GM18870 (cell line): ENCODE data around the gene TRPM5.

Experiments
- ATAC-seq: cut with Tn5 transposase; IDR thresholded peaks from one replicate; pipeline ENCODE4 v1.9.1; 2021; ENCODE audit warnings: moderate library complexity; ENCODE audit not compliant: unreplicated experiment

Gene TRPM5

GRCh38 chr11:2437516-2437915, 6.8 kb downstream of the TRPM5 start:
- ATAC-seq = no peak

DNA sequence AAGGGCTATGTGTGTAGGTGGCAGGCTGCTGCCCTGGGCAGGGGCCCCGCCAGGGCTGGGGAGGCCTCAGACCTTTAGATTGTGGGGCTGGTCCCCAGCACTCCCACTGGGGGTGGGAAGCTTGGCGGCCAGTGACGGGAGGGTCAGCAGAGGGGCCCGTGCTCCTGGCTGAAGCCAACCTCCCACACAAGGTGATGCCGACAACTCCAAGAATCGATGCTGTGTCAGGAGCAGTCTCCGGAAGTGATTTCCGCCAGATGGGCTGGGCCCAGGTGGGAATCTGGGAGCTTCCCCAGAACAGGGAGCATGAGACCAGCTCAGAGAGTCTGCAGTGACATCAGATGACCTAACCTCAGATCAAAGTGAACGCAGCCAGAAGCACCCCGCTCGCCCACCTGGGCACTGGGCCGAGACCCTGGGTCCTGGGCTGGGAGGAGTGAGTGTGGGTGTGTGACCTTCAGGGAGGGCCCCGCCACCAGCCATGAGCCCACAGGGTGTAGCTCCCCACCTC, 7.7 kb downstream of the TRPM5 start:
- no peak for ATAC-seq

GRCh38 chr11:2436013-2436520, 8.2 kb downstream of the TRPM5 start:
- no peak for ATAC-seq

DNA sequence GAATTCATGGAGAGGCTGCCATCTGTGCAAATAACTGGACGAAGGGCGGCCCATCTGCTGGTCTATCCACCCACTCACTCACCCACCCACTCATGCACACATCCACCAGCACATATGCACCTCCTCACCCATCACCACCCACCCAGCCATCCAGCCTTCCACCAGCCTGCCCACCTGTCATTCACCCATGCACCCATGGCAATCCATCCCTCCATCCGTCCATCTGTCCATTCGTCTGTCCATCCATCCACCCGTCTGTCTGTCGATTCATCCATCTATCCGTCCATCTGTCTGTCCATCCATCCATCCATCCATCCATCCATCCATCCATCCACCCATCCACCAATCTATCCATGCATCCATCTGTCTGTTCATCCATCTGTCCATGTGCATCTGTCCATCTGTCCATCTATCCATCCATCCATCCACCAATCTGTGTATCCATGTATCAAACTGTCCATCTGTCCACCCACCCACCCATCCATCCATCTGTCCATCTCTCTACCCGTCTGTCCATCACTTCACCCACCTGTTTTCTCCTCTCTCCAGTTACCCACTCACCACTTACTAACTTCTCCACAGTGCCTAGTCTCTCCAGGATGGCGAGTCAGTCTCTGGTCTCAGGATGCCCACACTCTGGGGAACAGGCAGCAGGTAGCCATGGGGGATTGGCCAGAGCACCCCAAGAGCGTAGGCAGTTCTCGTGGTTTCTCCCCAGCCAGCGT, 8.9 kb downstream of the TRPM5 start:
- ATAC-seq = no peak

- no peak for ATAC-seq
These were observed 9.6 kb downstream of the TRPM5 start for GRCh38 chr11:2434506-2435255.

GRCh38 chr11:2434008-2434407, 10.3 kb downstream of the TRPM5 start:
- ATAC-seq = no peak

DNA sequence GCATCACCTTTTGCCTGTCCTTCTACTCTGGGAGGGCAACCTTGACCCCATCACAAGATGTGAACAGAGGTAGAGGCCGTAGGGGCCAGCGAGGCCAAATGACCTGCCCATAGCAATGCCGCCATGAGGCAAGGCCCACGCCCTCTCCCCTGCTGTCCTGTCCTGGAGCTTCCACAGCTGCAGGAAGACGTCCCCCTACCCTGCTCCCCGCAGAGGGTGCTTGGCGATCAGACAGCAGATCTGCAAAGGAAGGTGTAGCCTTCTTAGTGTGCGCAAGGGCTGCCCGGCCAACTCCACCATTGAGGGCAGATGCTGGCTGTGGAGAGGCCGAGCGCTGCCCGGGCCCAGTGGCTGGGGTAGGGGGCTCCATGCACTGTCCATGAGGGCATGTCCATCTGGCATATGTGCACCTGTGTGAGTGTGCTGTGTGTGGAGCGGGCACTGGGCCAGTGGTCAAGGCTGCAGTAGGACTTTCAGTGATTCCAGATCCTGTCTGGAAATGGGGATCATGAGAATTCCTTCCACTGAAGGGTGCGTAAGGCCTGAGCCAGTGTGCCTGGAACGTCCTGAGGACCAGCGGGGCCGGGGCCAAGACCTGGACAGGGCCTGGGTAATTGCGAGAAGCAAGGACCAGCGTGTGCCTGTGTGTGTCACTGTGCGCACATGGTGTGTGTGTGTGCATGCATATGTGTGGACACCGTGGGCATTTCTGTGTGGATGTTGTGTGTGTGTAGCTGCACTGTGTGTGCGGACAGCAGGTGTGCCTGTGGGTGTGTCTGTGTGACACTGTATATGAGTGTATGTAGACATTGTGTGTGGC, 11.0 kb downstream of the TRPM5 start:
- no peak for ATAC-seq

GRCh38 chr11:2432628-2433071, 11.7 kb downstream of the TRPM5 start:
- ATAC-seq = no peak

DNA sequence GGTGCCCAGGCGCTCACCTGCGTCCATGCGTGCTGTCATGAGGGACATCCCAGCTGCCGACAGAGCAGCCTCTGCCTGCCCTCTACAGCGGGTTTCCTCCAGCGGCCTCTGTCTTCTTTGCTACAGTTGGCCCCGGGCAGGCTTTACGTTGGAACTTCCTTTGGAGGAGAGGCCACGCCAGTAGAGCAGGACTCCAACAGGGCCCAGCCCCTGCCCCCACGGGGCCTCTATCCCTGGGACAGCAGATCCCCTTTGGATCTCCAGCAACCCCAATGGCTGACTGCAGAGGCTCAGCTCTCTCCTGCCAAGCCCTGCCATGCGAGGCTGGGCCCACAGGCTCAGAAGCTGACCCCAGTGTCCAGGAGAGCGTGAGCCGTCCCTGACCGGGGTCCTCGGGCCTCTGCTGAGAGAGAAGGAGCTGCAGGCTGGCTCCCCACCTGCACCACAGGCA, 12.1 kb downstream of the TRPM5 start:
- ATAC-seq = no peak

GRCh38 chr11:2431395-2431794, 12.9 kb downstream of the TRPM5 start:
- no peak for ATAC-seq

DNA sequence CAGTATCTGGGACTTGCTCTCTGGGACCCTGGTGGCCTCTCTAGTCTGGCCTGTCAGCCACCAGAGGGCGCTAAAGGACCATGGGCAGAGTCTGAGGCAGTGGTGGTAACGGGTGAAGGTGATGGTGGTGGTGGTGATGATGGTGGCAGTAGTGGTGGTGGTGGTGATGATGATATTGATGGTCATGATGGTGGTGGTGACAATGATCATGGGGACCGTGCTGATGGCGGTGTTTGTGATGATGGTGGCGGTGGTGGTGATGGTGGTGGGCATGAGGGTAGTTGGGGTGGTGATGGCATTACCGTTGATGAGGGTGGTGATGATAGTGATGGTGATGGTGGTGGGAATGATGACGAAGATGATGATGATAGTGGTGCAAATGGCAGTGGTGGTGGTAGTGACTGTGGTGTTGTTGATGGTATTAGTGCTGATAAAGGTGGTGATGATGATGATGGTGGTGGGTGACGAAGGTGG, 16.0 kb downstream of the TRPM5 start:
- no peak for ATAC-seq

- ATAC-seq = no peak
These were observed 16.5 kb downstream of the TRPM5 start for GRCh38 chr11:2427721-2428321.

DNA sequence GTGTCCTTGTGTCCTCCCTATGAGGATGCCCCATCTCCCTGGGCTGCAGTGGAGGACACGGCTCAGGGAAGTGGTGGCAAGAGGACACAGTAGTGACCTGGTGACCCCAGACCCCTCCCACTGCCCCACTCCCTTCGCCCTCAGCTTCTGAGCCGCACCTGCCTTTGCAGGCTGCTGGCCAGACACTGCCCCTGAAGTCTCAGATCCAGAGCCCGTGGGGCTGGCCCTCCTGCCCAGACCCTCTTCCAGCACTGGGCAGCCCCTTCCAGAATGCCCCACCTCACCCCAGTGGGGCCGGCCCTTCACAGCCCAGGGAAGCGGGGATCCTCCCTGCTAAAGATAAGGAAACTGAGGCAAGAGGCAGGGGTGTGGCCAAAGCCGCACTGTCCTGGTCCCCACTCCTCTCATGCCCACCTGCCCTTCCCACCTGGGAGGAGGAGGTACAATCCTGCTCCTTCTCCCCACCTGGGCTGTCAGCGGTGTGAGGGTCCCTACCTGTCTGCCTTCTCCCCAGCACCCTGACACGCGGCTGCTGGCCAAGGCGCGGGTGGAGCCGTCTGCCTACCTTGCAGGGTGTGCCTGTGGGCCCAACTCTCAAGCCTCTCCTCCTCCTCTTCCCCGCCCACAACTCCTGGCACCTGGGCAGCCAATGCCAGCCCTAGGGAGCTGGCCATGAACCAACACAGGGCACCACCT, 17.3 kb downstream of the TRPM5 start:
- ATAC-seq = no peak

GRCh38 chr11:2426221-2426620, 18.1 kb downstream of the TRPM5 start:
- ATAC-seq = no peak

DNA sequence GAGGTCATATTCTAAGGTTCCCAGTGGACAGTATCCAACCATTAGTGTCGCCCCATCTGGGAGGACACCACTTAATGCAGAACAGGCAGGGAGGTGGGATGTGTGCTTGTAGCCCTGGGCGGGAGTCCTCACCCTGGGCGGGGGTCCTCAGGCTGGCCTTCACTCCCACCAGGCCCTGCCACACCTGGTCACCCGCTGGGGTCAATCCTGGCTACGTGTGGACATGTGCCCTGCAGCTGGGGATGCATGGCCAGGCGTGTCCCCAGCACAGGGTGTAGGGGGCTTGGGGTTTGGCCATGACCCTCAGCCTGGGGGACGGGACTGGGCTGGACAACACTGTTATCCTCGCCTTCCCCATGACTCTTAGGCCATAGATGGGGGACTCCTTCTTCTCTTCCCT, 18.8 kb downstream of the TRPM5 start:
- no peak for ATAC-seq

GRCh38 chr11:2424811-2425495, 19.4 kb downstream of the TRPM5 start:
- no peak for ATAC-seq

- ATAC-seq = no peak
These were observed 20.9 kb downstream of the TRPM5 start for GRCh38 chr11:2423157-2424025.

DNA sequence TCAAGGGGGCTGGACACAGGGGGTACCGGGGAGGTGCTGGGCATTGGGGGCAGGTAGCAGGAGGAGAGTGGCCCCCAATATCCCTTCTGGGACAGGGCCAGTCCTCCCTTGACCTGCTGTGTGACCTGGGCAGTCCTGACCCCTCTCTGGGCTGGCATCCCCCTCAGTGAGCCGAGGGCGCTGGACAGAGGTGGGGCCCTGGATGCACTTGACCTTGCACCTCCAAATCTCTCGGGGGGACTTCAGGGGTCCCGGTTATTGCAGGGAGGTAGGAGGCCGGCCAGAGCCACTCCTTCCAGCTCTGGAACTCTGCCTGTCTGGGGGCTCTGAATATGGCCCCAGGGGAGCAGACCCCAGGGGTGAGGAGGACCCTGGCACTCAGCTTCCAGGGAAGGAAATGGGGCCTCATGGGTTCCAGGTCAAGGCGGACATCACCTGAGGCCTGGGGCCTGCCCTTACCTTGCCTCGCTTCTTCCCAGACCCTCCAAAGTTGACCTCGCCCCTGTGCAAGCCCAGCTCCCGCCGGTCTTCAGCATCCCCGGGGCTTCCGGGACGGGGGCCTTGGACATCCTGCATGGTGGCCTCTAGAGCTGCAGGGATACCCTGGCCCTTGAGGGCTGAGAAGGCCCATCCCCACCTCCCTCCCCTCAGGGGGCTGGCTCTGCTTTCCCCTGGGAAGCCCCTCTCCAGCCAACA, 21.7 kb downstream of the TRPM5 start:
- no peak for ATAC-seq
